PFSK-1 (cell line): ENCODE measurements around the gene UQCR11.

Experiments used
- POLR2AphosphoS5 ChIP-seq: IDR thresholded peaks from 2 replicates; pipeline ENCODE4 v1.6.1; 2012; ENCODE audit warnings: low read depth, mild to moderate bottlenecking, control low read depth, low read length, moderate library complexity
- REST ChIP-seq, 2 experiments: IDR thresholded peaks; 2 replicates each; pipeline versions ENCODE4 v1.6.1 to v1.8.0; 2011 to 2012; ENCODE audit warnings: low read depth in 2 of 2, low read length in 2 of 2, control low read depth in 1 of 2, inconsistent platforms in 1 of 2, mild to moderate bottlenecking in 1 of 2, moderate library complexity in 1 of 2; ENCODE audit not compliant: insufficient read depth in 1 of 2
- TAF1 ChIP-seq: IDR thresholded peaks from 2 replicates; pipeline ENCODE4 v1.6.1; 2012; ENCODE audit warnings: low read length, control low read depth, borderline replicate concordance; ENCODE audit not compliant: insufficient read depth

GRCh38 chr19:1645299-1645698 is 40.0 kb upstream of the UQCR11 start:
- TF ChIP-seq POLR2AphosphoS5: no peak
- TF ChIP-seq TAF1: no peak
- TF ChIP-seq REST (IDR thresholded peaks at IDR 0.05; ENCODE audit: insufficient read depth in 1 of 2, low read depth in 2 of 2, low read length in 2 of 2): no peak
